GM21619 (cell line): ENCODE measurements around the gene SDF2L1.
A peak's percentile ranks its signal among the peaks of the same experiment; 100 is the strongest.
"Not testable (repeated sequence)": the region's sequence is repeated elsewhere in the genome, so short reads cannot be mapped to it uniquely, and the experiment has no call there.

Source experiments
- ATAC-seq: cut with Tn5 transposase; IDR thresholded peaks from one replicate; pipeline ENCODE4 v1.9.1; 2021; ENCODE audit not compliant: unreplicated experiment

Gene SDF2L1

DNA sequence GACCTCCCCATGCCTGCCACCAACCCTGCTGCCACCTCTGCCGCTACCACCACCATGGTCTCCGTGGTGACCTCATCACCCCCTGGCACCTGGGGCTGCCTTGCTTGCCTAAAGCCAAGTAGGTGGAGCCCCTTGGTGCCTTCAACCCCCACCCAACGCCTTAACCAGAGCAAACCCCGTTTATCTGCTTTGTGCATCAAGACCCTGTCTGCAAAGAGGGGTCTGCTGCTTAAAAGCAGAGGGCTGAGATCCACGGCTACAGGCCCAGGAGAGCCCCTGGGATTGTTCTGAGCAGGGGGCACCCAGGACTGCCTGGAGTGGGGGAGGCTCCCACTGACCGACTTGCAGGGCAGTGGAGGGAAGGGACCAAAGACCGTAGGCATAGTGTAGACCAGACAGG, 18.8 kb downstream of the SDF2L1 start:
- no peak for ATAC-seq

DNA sequence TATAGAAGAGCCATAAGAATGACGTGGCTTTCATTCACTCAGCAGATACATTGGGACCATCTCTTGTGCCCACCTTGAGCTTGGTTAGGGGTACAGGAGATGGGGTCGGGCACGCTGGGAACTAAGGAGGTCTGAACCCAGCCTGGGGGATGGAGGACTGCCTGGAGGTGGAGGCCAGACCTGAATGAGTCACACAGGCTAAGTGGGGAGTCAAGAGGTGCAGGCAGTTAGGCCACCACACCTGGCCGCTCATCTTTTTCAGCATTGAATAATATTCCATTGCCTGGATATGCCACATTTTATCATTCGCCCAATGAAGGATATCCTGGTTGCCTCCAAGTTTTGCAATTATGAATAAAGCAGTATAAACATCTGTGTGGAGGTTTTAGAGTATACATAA, 19.9 kb downstream of the SDF2L1 start:
- no peak for ATAC-seq

- no peak for ATAC-seq
Observed at GRCh38 chr22:21663738-21664137, 21.6 kb downstream of the SDF2L1 start.

GRCh38 chr22:21665047-21665851, 23.1 kb downstream of the SDF2L1 start:
- peak; percentile 10 for ATAC-seq

GRCh38 chr22:21666786-21667185, 24.7 kb downstream of the SDF2L1 start:
- no peak for ATAC-seq

DNA sequence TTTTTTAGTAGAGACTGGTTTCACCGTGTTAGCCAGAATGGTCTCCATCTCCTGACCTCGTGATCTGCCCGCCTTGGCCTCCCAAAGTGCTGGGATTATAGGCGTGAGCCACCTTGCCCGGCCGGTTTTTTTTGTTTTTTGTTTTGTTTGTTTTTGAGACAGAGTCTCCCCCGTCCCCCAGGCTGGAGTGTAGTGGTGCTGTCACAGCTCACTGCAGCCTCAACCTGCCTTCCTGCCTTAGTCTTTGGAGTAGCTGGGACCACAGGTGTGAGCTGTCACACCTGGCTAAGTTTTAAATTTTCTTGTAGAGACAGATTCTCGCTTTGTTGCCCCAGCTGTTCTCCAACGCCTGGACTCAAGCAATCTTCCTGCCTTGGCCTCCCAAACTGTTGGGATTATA, 26.9 kb downstream of the SDF2L1 start:
- no peak for ATAC-seq

- ATAC-seq, result no peak
Observed at GRCh38 chr22:21672107-21672629, 30.1 kb downstream of the SDF2L1 start.

DNA sequence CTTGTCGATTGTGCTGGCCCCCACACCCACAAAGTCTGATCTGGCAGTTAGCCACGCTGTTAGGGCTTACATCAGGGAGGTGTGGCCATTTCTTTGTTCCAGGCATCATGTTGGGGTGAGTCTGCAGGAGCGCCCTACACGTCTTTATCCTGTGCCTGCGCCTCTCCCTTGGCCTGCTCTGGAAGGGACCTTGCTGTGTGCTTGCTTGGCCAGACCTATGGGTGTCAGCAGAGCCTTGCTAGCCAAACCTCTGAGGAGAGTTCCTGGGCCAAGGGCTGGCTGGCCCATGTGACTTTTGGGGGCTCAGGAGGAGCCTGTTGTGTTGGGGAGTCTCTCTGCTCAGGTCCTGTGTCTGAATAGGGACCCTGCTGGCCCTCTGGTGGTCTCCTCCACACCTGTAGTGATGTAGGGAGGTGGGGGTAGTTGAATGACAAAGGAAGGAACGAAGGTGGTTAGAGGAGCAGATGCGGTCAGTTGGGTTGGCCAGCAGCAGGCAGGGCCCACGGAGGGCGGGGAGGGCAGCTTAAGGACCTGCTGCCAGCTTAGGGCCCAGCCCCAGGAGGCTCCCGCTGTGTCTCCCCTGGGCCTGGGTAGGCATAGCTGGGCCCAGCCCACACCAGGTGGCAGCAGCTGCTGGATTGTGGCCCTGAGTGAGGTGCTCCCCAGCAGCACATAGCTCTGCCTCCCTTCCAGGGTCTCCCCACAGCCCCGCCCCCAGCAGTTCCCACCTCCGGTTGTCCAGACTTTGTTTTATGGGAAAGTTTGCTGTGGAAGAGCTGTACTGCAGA, 31.6 kb downstream of the SDF2L1 start:
- ATAC-seq, result no peak

DNA sequence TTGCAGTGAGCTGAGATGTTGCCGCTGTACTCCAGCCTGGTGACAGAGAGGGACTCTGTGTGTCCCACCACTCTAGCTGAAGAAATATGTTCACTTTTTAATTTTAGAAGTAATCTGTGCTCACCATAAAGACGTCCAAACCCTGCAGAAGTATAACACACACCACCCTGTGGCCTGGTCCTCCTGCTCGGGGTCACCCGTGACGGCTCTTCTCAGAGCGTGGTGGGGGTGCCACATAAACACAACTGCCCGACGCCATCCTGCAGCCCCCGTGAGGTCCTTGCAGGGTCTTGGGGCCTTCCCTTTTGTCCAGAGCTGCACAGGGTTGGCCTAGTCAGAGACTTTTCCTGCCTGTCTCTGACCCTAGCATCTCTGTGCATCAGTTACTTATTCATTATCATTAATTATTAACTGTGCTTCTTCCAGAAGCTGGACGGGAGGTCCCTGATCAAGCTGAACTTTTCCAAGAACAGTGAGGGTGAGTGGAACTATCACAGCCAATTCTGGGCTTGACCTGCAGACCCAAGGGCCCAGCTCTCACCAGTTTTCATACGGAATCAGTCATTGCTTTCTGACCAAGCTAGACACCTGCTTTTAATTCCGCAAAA, 32.6 kb downstream of the SDF2L1 start:
- no peak for ATAC-seq

- ATAC-seq, result no peak
Observed at GRCh38 chr22:21677606-21678443, 35.7 kb downstream of the SDF2L1 start.

GRCh38 chr22:21678842-21679241, 36.7 kb downstream of the SDF2L1 start:
- ATAC-seq, result not testable (repeated sequence)

- ATAC-seq, result no peak
Observed at GRCh38 chr22:21679383-21679782, 37.3 kb downstream of the SDF2L1 start.

- ATAC-seq, result no peak
Observed at GRCh38 chr22:21680830-21681565, 38.9 kb downstream of the SDF2L1 start.

GRCh38 chr22:21681566-21682370, 39.7 kb downstream of the SDF2L1 start:
- no peak for ATAC-seq

- no peak for ATAC-seq
Observed at GRCh38 chr22:21682385-21683175, 40.5 kb downstream of the SDF2L1 start.

- ATAC-seq, result no peak
Observed at GRCh38 chr22:21683401-21683811, 41.3 kb downstream of the SDF2L1 start.

DNA sequence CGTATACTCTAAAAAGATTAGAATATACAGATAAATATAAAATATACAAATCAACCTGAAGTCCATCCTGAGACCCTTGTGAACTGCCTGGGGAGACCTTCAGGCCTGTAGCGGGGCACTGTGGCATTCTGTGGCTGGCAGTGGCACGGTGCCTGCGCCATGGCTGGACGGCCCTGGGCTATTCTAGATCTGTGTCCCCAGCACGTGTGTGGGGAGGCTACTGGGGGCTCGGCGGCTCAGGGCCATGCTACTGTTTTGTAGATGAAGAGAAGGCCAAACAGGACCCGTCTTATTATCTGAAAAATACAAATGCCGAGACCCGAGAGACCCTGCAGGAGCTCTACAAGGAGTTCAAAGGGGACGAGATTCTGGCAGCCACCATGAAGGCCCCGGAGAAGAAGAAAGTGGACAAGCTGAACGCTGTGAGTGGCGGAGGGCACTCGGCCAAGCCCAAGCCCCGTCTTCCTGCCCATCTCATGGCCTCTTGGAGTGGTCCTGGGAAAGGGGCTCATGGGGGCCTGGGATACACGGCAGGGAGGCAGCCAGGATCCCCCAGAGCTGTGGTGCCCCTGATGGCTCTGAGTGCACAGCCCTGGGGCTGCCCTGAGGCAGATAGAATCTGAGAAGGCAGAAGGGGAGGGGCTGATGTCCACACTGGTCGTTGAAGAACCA, 42.5 kb downstream of the SDF2L1 start:
- ATAC-seq, result no peak

GRCh38 chr22:21685164-21685513, 43.0 kb downstream of the SDF2L1 start:
- no peak for ATAC-seq
